ENCODE results near the gene MUL1. TPM values are rescaled to one million over a fixed set of nuclear protein-coding genes. Genes with fewer than 3 reads are reported as not detected.

MUL1 gene
- total and polyA plus RNA-seq, 2 of the 8 experiments (the other 6 are each of a cell fraction or from before 2014, with no cell fraction given): 16.4 to 20.8 TPM

- H3K14ac ChIP-seq (ENCODE audit: insufficient read length): no peak overlapping the region
- TF ChIP-seq HDAC6 (IDR thresholded peaks at IDR 0.05; ENCODE audit: low read depth, low read length): no peak
- no peak for TF ChIP-seq CEBPB (IDR thresholded peaks at IDR 0.05; ENCODE audit: low read depth, low read length)
- no peak for TF ChIP-seq RBBP5 (IDR thresholded peaks at IDR 0.05; ENCODE audit: borderline replicate concordance, low read depth, low read length)
- no peak for TF ChIP-seq KDM1A (IDR thresholded peaks at IDR 0.05; ENCODE audit: borderline replicate concordance, low read length)
- no peak for TF ChIP-seq MAX (IDR thresholded peaks at IDR 0.05)
- no peak for TF ChIP-seq CHD1 (IDR thresholded peaks at IDR 0.05; ENCODE audit: low read depth, low read length)
- TF ChIP-seq SIRT6 (IDR thresholded peaks at IDR 0.05; ENCODE audit: low read length): no peak
- no peak for TF ChIP-seq ZNF274 (IDR thresholded peaks at IDR 0.05; ENCODE audit: borderline replicate concordance, extremely low read depth, low read length)
- no peak for TF ChIP-seq TBP (IDR thresholded peaks at IDR 0.05; ENCODE audit: low read depth, low read length)
- no peak for TF ChIP-seq RNF2 (IDR thresholded peaks at IDR 0.05; ENCODE audit: borderline replicate concordance, low read depth, low read length, missing control alignments, poor library complexity, severe bottlenecking)
- no peak for TF ChIP-seq GABPA (IDR thresholded peaks at IDR 0.05; ENCODE audit: borderline replicate concordance, insufficient read depth, low read length)
- TF ChIP-seq SP2 (IDR thresholded peaks at IDR 0.05; ENCODE audit: low read length): no peak
- TF ChIP-seq HDAC2 (IDR thresholded peaks at IDR 0.05; ENCODE audit: borderline replicate concordance in 1 of 2, low read depth in 2 of 2, low read length in 2 of 2): no peak
- no peak overlapping the region for H3K18ac ChIP-seq (ENCODE audit: extremely low read depth, low read length)
- no peak overlapping the region for H4K91ac ChIP-seq (replicated peaks; ENCODE audit: insufficient read length, low read length)
- 0 out of 2 replicates have a peak overlapping the region, but pooled peaks have one; percentile 48 for H2AK5ac ChIP-seq (ENCODE audit: low read depth, low read length)
- no peak overlapping the region for H2BK5ac ChIP-seq (ENCODE audit: low read depth, low read length)
- no peak overlapping the region for H3K4ac ChIP-seq (replicated peaks; ENCODE audit: insufficient read length, low read depth, low read length)
- 81% methylated on average over 6 of the region's 6 CpGs; no CpG with 5 or more reads in 1 of the 2 experiments for WGBS, 2 experiments (ENCODE audit: extremely low coverage in 1 of 2, insufficient coverage in 1 of 2, insufficient read length in 1 of 2, insufficient replicate concordance in 2 of 2, low coverage in 1 of 2, low lambda C conversion rate in 2 of 2, missing lambda C conversion rate in 1 of 2)
- H3K27me3 ChIP-seq (replicated peaks in 1 of 4; ENCODE audit: control insufficient read depth in 3 of 4, extremely low read depth in 1 of 4, insufficient read depth in 3 of 4, low read length in 3 of 4): peaks cover 0 to 6% (median under 1%) of the 10 kb centered on the region in 4 experiments; a peak in 4 of 7 replicates
- no peak overlapping the region for H3K23ac ChIP-seq (ENCODE audit: insufficient read length)
- no peak overlapping the region for H2BK12ac ChIP-seq (ENCODE audit: low read depth, low read length)
- CTCF ChIA-PET (ENCODE audit: partially characterized antibody): interaction anchor here (2.3 to 2.5 kb wide), 2 partner anchors 34 to 111 kb away, joined by 4 to 10 read pairs; no protein-coding TSS in a partner anchor
- H3K4me3 ChIP-seq (ENCODE audit: extremely low read depth in 1 of 4, insufficient read depth in 2 of 4, low read depth in 3 of 4, low read length in 4 of 4): no peak overlapping the region
- no peak overlapping the region; the same call in 1 of the 2 replicates for H4K8ac ChIP-seq (ENCODE audit: extremely low read depth, insufficient read depth, low read length)
- peaks cover 0 to 1% of the 10 kb centered on the region in 2 experiments for H4K20me1 ChIP-seq (replicated peaks in 1 of 2; ENCODE audit: control insufficient read depth in 1 of 2, insufficient read depth in 2 of 2, low read length in 2 of 2)
- no peaks in the 10 kb centered on the region for H3K9me3 ChIP-seq (ENCODE audit: insufficient read depth in 2 of 2, low read depth in 1 of 2, low read length in 1 of 2)
- no peak for DNase-seq (ENCODE audit: low read depth in 1 of 2, low spot score in 2 of 2)
- no peak overlapping the region for H3K4me2 ChIP-seq (ENCODE audit: insufficient read depth in 1 of 2, low read depth in 2 of 2, low read length in 2 of 2)
- H3K56ac ChIP-seq (replicated peaks; ENCODE audit: insufficient read length, low read depth, low read length): no peak overlapping the region
- no peak overlapping the region for H2BK15ac ChIP-seq (ENCODE audit: low read length)
- no peaks in the 10 kb centered on the region for H3K4me1 ChIP-seq (replicated peaks in 1 of 4; ENCODE audit: control insufficient read depth in 3 of 4, insufficient read depth in 4 of 4, low read length in 3 of 4)
- no peaks in the 10 kb centered on the region for H3K79me1 ChIP-seq (ENCODE audit: low read depth, low read length)
- H4K5ac ChIP-seq (ENCODE audit: insufficient read length, low read depth, low read length): no peak overlapping the region
- no peak overlapping the region for H2BK120ac ChIP-seq (replicated peaks; ENCODE audit: low read depth, low read length)
- H2AFZ ChIP-seq (ENCODE audit: low read length): no peak overlapping the region
- H3K23me2 ChIP-seq (ENCODE audit: low read depth, low read length): no peaks in the 10 kb centered on the region
- H3K79me2 ChIP-seq (ENCODE audit: control insufficient read depth in 1 of 2, insufficient read depth in 2 of 2, low read length in 2 of 2): no peaks in the 10 kb centered on the region
- H3K36me3 ChIP-seq (ENCODE audit: control insufficient read depth in 2 of 4, insufficient read depth in 4 of 4, low read length in 3 of 4): no peaks in the 10 kb centered on the region
- no peak overlapping the region for H2BK20ac ChIP-seq (ENCODE audit: low read length)
- FAIRE-seq: no peak
- POLR2A ChIA-PET (ENCODE audit: partially characterized antibody): no interaction called here
- H3K9ac ChIP-seq (replicated peaks in 1 of 4; ENCODE audit: extremely low read depth in 1 of 4, low read depth in 3 of 4, low read length in 3 of 4): no peak overlapping the region
- no peak overlapping the region for H3K27ac ChIP-seq (ENCODE audit: low read depth, low read length)
Observed at GRCh38 chr1:20530901-20531300, 22.9 kb upstream of the MUL1 start.
